H1 (cell line): ENCODE measurements around the gene AP3D1. TPM values are rescaled to one million over a fixed set of nuclear protein-coding genes. Genes with fewer than 3 reads are reported as not detected.

Experiments used
- CTCF ChIA-PET: fragments of 300-600 bp; sonication (Branson Sonifier 250); formaldehyde crosslinking; loops from one replicate; lab custom pipeline; 2021; ENCODE audit not compliant: partially characterized antibody; lab: Charles Lee
- POLR2A ChIA-PET: fragments of 300-600 bp; sonication (Branson Sonifier 250); formaldehyde crosslinking; loops from one replicate; lab custom pipeline; 2021; ENCODE audit warnings: inconsistent platforms; ENCODE audit not compliant: partially characterized antibody; lab: Charles Lee
- DNase-seq, 2 experiments: peaks; one replicate each; pipeline versions ENCODE4 v3.0.0 to v3.0.0-alpha.2; 2010 to 2022; ENCODE audit warnings: low spot score in 2 of 2, low read depth in 1 of 2, mixed read lengths in 1 of 2
- FAIRE-seq: peaks from 2 replicates; lab custom pipeline; 2011; peaks lifted over from hg19 to GRCh38; lab: Jason Lieb, UNC
- H2AFZ ChIP-seq: 2 replicates; pipeline ENCODE4 v1.8.1; 2012; ENCODE audit warnings: low read length, inconsistent platforms
- H2AK5ac ChIP-seq: 2 replicates; pipeline ENCODE4 v1.6.1; 2013; ENCODE audit warnings: low read depth, low read length
- H2BK120ac ChIP-seq: replicated peaks from 2 replicates; pipeline ENCODE3; 2013; ENCODE audit warnings: low read depth, low read length, inconsistent platforms
- H2BK12ac ChIP-seq: 2 replicates; pipeline ENCODE4 v1.6.1; 2013; ENCODE audit warnings: low read depth, low read length
- H2BK15ac ChIP-seq: 2 replicates; pipeline ENCODE4 v1.6.1; 2013; ENCODE audit warnings: low read length
- H2BK20ac ChIP-seq: 2 replicates; pipeline ENCODE4 v1.6.1; 2013; ENCODE audit warnings: low read length
- H2BK5ac ChIP-seq: 2 replicates; pipeline ENCODE4 v1.6.1; 2013; ENCODE audit warnings: low read depth, low read length
- H3K14ac ChIP-seq: 2 replicates; pipeline ENCODE4 v1.6.1; 2013; ENCODE audit warnings: inconsistent platforms; ENCODE audit not compliant: insufficient read length
- H3K18ac ChIP-seq: 2 replicates; pipeline ENCODE4 v1.6.1; 2013; ENCODE audit warnings: low read length; ENCODE audit errors: extremely low read depth
- H3K23ac ChIP-seq: 2 replicates; pipeline ENCODE4 v1.6.1; 2013; ENCODE audit warnings: inconsistent platforms; ENCODE audit not compliant: insufficient read length
- H3K23me2 ChIP-seq: 2 replicates; pipeline ENCODE4 v1.6.1; 2013; ENCODE audit warnings: low read depth, low read length
- H3K27ac ChIP-seq: 2 replicates; pipeline ENCODE4 v1.6.1; 2011; ENCODE audit warnings: low read depth, low read length, inconsistent platforms
- H3K27me3 ChIP-seq, 4 experiments: replicated peaks in 1 of 4; 1 replicate in 1 of 4; 2 replicates in 3 of 4; pipeline versions ENCODE4 v1.6.1 to v1.8.1; 2011 to 2013; ENCODE audit warnings: low read length in 3 of 4, mild to moderate bottlenecking in 3 of 4, inconsistent platforms in 2 of 4, mixed read lengths in 2 of 4, moderate library complexity in 1 of 4; ENCODE audit not compliant: control insufficient read depth in 3 of 4, insufficient read depth in 3 of 4; ENCODE audit errors: extremely low read depth in 1 of 4
- H3K36me3 ChIP-seq, 4 experiments: 2 replicates each; pipeline versions ENCODE4 v1.6.1 to v1.8.1; 2011 to 2013; ENCODE audit warnings: mild to moderate bottlenecking in 4 of 4, low read length in 3 of 4, moderate library complexity in 2 of 4, control low read depth in 1 of 4, inconsistent platforms in 1 of 4; ENCODE audit not compliant: insufficient read depth in 4 of 4, control insufficient read depth in 2 of 4
- H3K4ac ChIP-seq: replicated peaks from 2 replicates; pipeline ENCODE3; 2013; ENCODE audit warnings: low read length, low read depth, mixed read lengths, inconsistent platforms; ENCODE audit not compliant: insufficient read length
- H3K4me1 ChIP-seq, 4 experiments: replicated peaks in 1 of 4; 1 replicate in 1 of 4; 2 replicates in 3 of 4; pipeline versions ENCODE4 v1.6.1 to v1.8.1; 2011 to 2013; ENCODE audit warnings: low read length in 3 of 4, inconsistent platforms in 2 of 4, mixed read lengths in 1 of 4; ENCODE audit not compliant: insufficient read depth in 4 of 4, control insufficient read depth in 3 of 4
- H3K4me2 ChIP-seq, 2 experiments: 2 replicates each; pipeline versions ENCODE4 v1.6.1 to v1.8.1; 2011 to 2013; ENCODE audit warnings: low read depth in 2 of 2, low read length in 2 of 2, control low read depth in 1 of 2, inconsistent platforms in 1 of 2, mild to moderate bottlenecking in 1 of 2; ENCODE audit not compliant: insufficient read depth in 1 of 2
- H3K4me3 ChIP-seq, 4 experiments: fragments of 200-600, 300-600 bp in 1 of 4; sonication (generic), shearing (Covaris generic), sonication (Bioruptor Twin) in 1 of 4; 2 replicates each; pipeline versions ENCODE4 v1.5.1 to v1.8.1; 2011 to 2016; ENCODE audit warnings: low read length in 4 of 4, low read depth in 3 of 4, control low read depth in 2 of 4, inconsistent platforms in 2 of 4, mild to moderate bottlenecking in 2 of 4, mixed read lengths in 1 of 4, moderate library complexity in 1 of 4; ENCODE audit not compliant: insufficient read depth in 2 of 4; ENCODE audit errors: extremely low read depth in 1 of 4
- H3K56ac ChIP-seq: replicated peaks from 2 replicates; pipeline ENCODE3; 2013; ENCODE audit warnings: low read depth, mild to moderate bottlenecking, mixed read lengths, low read length, inconsistent platforms; ENCODE audit not compliant: insufficient read length
- H3K79me1 ChIP-seq: 2 replicates; pipeline ENCODE4 v1.6.1; 2013; ENCODE audit warnings: low read depth, low read length, control low read depth
- H3K79me2 ChIP-seq, 2 experiments: 2 replicates each; pipeline versions ENCODE4 v1.6.1 to v1.8.1; 2012 to 2013; ENCODE audit warnings: low read length in 2 of 2, mild to moderate bottlenecking in 2 of 2, inconsistent platforms in 1 of 2; ENCODE audit not compliant: insufficient read depth in 2 of 2, control insufficient read depth in 1 of 2
- H3K9ac ChIP-seq, 4 experiments: replicated peaks in 1 of 4; 1 replicate in 1 of 4; 2 replicates in 3 of 4; pipeline versions ENCODE4 v1.6.1 to v1.8.1; 2011 to 2013; ENCODE audit warnings: low read depth in 3 of 4, low read length in 3 of 4, control low read depth in 2 of 4, mild to moderate bottlenecking in 2 of 4, moderate library complexity in 2 of 4, inconsistent platforms in 1 of 4; ENCODE audit errors: extremely low read depth in 1 of 4
- H3K9me3 ChIP-seq, 2 experiments: 2 replicates each; pipeline versions ENCODE4 v1.6.1 to v1.8.1; 2012 to 2013; ENCODE audit warnings: mild to moderate bottlenecking in 2 of 2, moderate library complexity in 2 of 2, control low read depth in 1 of 2, inconsistent platforms in 1 of 2, low read depth in 1 of 2, low read length in 1 of 2, mixed read lengths in 1 of 2; ENCODE audit not compliant: insufficient read depth in 2 of 2
- H4K20me1 ChIP-seq, 2 experiments: replicated peaks in 1 of 2; 2 replicates each; pipeline versions ENCODE3 to v1.8.1; 2011 to 2013; ENCODE audit warnings: inconsistent platforms in 2 of 2, low read length in 2 of 2, mild to moderate bottlenecking in 1 of 2; ENCODE audit not compliant: insufficient read depth in 2 of 2, control insufficient read depth in 1 of 2
- H4K5ac ChIP-seq: 2 replicates; pipeline ENCODE4 v1.6.1; 2013; ENCODE audit warnings: low read length, low read depth, mixed read lengths, inconsistent platforms; ENCODE audit not compliant: insufficient read length
- H4K8ac ChIP-seq: 2 replicates; pipeline ENCODE4 v1.8.0; 2013; ENCODE audit warnings: mild to moderate bottlenecking, moderate library complexity, low read length, inconsistent platforms; ENCODE audit not compliant: insufficient read depth; ENCODE audit errors: extremely low read depth
- H4K91ac ChIP-seq: replicated peaks from 2 replicates; pipeline ENCODE3; 2013; ENCODE audit warnings: low read length, mixed read lengths, inconsistent platforms; ENCODE audit not compliant: insufficient read length
- BRCA1 ChIP-seq: IDR thresholded peaks from 2 replicates; pipeline ENCODE4 v1.6.1; 2012; ENCODE audit warnings: low read depth, low read length, improper control_type of control experiment
- CTBP2 ChIP-seq: IDR thresholded peaks from 2 replicates; pipeline ENCODE4 v1.7.0; 2011; ENCODE audit warnings: borderline replicate concordance, mild to moderate bottlenecking, moderate library complexity, mixed read lengths, low read length; ENCODE audit not compliant: insufficient read depth, insufficient read length
- GABPA ChIP-seq: IDR thresholded peaks from 2 replicates; pipeline ENCODE4 v1.6.1; 2011; ENCODE audit warnings: mild to moderate bottlenecking, low read length, moderate library complexity, borderline replicate concordance; ENCODE audit not compliant: insufficient read depth
- HDAC2 ChIP-seq, 2 experiments: fragments of 300-600 bp in 1 of 2; sonication (generic) in 1 of 2; IDR thresholded peaks; 2 replicates each; pipeline ENCODE4 v1.6.1; 2011 to 2012; ENCODE audit warnings: low read depth in 2 of 2, low read length in 2 of 2, mild to moderate bottlenecking in 2 of 2, moderate library complexity in 2 of 2, borderline replicate concordance in 1 of 2, inconsistent platforms in 1 of 2
- NRF1 ChIP-seq: IDR thresholded peaks from 2 replicates; pipeline ENCODE4 v1.6.1; 2011; ENCODE audit warnings: mild to moderate bottlenecking, low read depth, low read length, improper control_type of control experiment
- PHF8 ChIP-seq: fragments of 200-600 bp; sonication (generic); conservative IDR thresholded peaks from 2 replicates; pipeline ENCODE4 v1.7.1; 2012; ENCODE audit warnings: low read depth, mild to moderate bottlenecking, inconsistent platforms, low read length, moderate library complexity
- POLR2A ChIP-seq, 2 experiments: IDR thresholded peaks; 1 replicate in 1 of 2; 2 replicates in 1 of 2; pipeline ENCODE4 v1.6.1; 2011; ENCODE audit warnings: low read depth in 2 of 2, low read length in 2 of 2, mild to moderate bottlenecking in 2 of 2; ENCODE audit errors: control extremely low read depth in 1 of 2
- POLR2AphosphoS5 ChIP-seq: IDR thresholded peaks from 2 replicates; pipeline ENCODE4 v1.6.1; 2011; ENCODE audit warnings: low read depth, low read length
- POU5F1 ChIP-seq: IDR thresholded peaks from 2 replicates; pipeline ENCODE4 v1.6.1; 2011; ENCODE audit warnings: low read depth, mild to moderate bottlenecking, low read length, moderate library complexity
- RBBP5 ChIP-seq: IDR thresholded peaks from 2 replicates; pipeline ENCODE4 v1.7.1; 2012; ENCODE audit warnings: low read depth, mild to moderate bottlenecking, inconsistent platforms, low read length, moderate library complexity, borderline replicate concordance
- SIN3A ChIP-seq, 2 experiments: IDR thresholded peaks in 1 of 2; conservative IDR thresholded peaks in 1 of 2; 2 replicates each; pipeline ENCODE4 v1.6.1; 2011 to 2012; ENCODE audit warnings: low read length in 2 of 2, improper control_type of control experiment in 1 of 2, low read depth in 1 of 2, mild to moderate bottlenecking in 1 of 2
- WGBS, 2 experiments: shearing (Covaris generic) in 1 of 2; methylation state at CpG; one replicate each; pipeline versions ENCODE4 v1.1.6 to v1.1.7; 2013 to 2015; ENCODE audit warnings: low lambda C conversion rate in 2 of 2, mixed read lengths in 2 of 2, inconsistent platforms in 1 of 2, low coverage in 1 of 2, missing lambda C conversion rate in 1 of 2; ENCODE audit not compliant: insufficient replicate concordance in 2 of 2, insufficient coverage in 1 of 2, insufficient read length in 1 of 2; ENCODE audit errors: extremely low coverage in 1 of 2, missing lambda C conversion rate in 1 of 2; 5-methylcytosine and 5-hydroxymethylcytosine counted together
- polyA plus RNA-seq, 7 experiments: library from polyadenylated mRNA; depleted of rRNA in 3 of 7; stranded (reverse) in 5 of 7; unstranded in 2 of 7; fragments of >200 nt in 5 of 7; fragments of 200-250 nt in 2 of 7; gene quantifications; 1 replicate in 5 of 7; 2 replicates in 1 of 7; 4 replicates in 1 of 7; pipeline versions ENCODE4 v1.2.1 to v1.2.3, GENCODE V29; 2011 to 2013; ENCODE audit warnings: missing spikeins in 2 of 7, mixed read lengths in 2 of 7
- total RNA-seq: library from RNA; stranded (reverse); fragmentation: NEBNext Ultra II Directional; extraction: Animal tissue kit (Norgen Biotek cat#: 25700); gene quantifications from 2 replicates; pipeline ENCODE4 v1.2.1, GENCODE V29; 2021

The AP3D1 gene
- total and polyA plus RNA-seq, 2 of the 8 experiments (the other 6 are each of a cell fraction or from before 2014, with no cell fraction given): 161 to 174 TPM

DNA sequence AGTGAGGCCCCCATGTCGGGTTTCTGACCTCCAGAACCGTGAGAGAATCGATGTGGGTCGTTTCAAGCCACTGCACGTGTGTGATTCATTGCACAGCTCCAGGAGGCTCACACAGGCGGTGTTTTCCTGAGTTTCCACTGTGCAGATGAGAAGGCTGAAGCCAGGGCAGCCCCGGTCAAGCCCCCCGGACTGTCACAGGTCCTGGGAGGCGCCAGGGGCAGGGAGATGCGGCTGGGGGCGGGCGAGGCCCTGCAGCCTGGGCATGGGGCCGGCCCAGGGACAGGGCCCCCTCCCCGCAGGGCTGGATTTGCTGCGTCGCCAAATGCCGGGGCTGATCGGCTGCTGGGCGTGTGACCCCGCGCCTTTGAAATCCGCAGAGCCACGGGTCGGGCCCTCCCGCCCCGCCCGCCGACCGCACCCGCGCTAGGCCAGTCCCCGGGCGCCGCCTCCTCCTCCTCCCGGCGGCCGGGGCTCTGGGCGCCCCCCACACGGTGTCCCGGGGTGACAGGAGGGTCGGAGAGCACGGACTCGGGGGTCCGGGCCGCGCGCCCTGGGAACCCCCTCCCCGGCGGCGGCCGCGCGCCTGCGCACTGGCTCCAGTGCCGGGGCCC lies 90.4 kb downstream of the AP3D1 start:
- H4K91ac ChIP-seq: peak overlapping the region; percentile 85
- CTCF ChIA-PET: interaction anchor here (0.7 to 1.8 kb wide), 5 partner anchors 10 to 178 kb away, joined by 3 to 5 read pairs (median 4); partner anchors contain the start of gene MKNK2
- 3% methylated on average over 28 of the region's 55 CpGs; no CpG with 5 or more reads in 1 of the 2 experiments for WGBS, 2 experiments
- no peaks in the 10 kb centered on the region for H3K36me3 ChIP-seq
- H2BK120ac ChIP-seq: no peak overlapping the region
- peak overlapping the region; percentile 88; the same call in 1 of the 2 replicates for H2BK15ac ChIP-seq
- H3K27me3 ChIP-seq: no peaks in the 10 kb centered on the region
- peak overlapping the region; percentile 76 to 84 for H3K4me2 ChIP-seq
- H3K9ac ChIP-seq: peak overlapping the region in 3 of 4 experiments; percentile 45 to 76 (median 51); a peak in 6 of 7 replicates
- no peaks in the 10 kb centered on the region for H3K79me2 ChIP-seq
- peak overlapping the region; percentile 82; the same call in 1 of the 2 replicates for H4K8ac ChIP-seq
- H4K20me1 ChIP-seq: no peaks in the 10 kb centered on the region
- H3K9me3 ChIP-seq: no peaks in the 10 kb centered on the region
- DNase-seq (no peak), FAIRE-seq (no peak)
- no peak overlapping the region for H3K23ac ChIP-seq
- H3K4ac ChIP-seq: peak overlapping the region; percentile 78
- peak overlapping the region; percentile 86 for H3K56ac ChIP-seq
- no peak overlapping the region for H2AFZ ChIP-seq
- peaks cover 5% of the 10 kb centered on the region; the same call in 1 of the 2 replicates for H3K23me2 ChIP-seq
- no peak overlapping the region for H2BK12ac ChIP-seq
- H2AK5ac ChIP-seq: no peak overlapping the region; the same call in 1 of the 2 replicates
- H2BK20ac ChIP-seq: no peak overlapping the region
- peak overlapping the region; percentile 81 for H2BK5ac ChIP-seq
- peak overlapping the region; percentile 41 to 68 (median 51) for H3K4me3 ChIP-seq
- peak overlapping the region; percentile 78 for H3K27ac ChIP-seq
- peak overlapping the region; percentile 57 for H4K5ac ChIP-seq
- POLR2A ChIA-PET: interaction anchor here (0.6 to 22.2 kb wide), 7 partner anchors 8 to 550 kb away, joined by 3 to 524 read pairs (median 8); partner anchors contain the start of genes BTBD2 and MKNK2
- no peak overlapping the region for H3K14ac ChIP-seq
- H3K4me1 ChIP-seq: peaks cover 4 to 32% (median 22%) of the 10 kb centered on the region in 4 experiments
- H3K79me1 ChIP-seq: no peaks in the 10 kb centered on the region
- H3K18ac ChIP-seq: peak overlapping the region; percentile 51; the same call in 1 of the 2 replicates
- TF ChIP-seq SIN3A (conservative IDR thresholded peaks at IDR 0.05 in 1 of 2, IDR thresholded peaks at IDR 0.05 in 1 of 2; ENCODE audit: low read depth in 1 of 2, low read length in 2 of 2) (no peak), GABPA (0 out of 2 replicates have a peak, but pooled peaks have one; percentile 42), CTBP2 (no peak), POLR2AphosphoS5 (peak; percentile 5; the same call in 1 of the 2 replicates), POU5F1 (no peak), POLR2A (IDR thresholded peaks at IDR 0.05; ENCODE audit: control extremely low read depth in 1 of 2, low read depth in 2 of 2, low read length in 2 of 2) (no peak; a peak in 1 of 3 replicates), NRF1 (peak; percentile 84), HDAC2 (IDR thresholded peaks at IDR 0.05; ENCODE audit: borderline replicate concordance in 1 of 2, low read depth in 2 of 2, low read length in 2 of 2) (no peak; a peak in 1 of 4 replicates), PHF8 (peak; percentile 73), BRCA1 (no peak), RBBP5 (0 out of 2 replicates have a peak, but pooled peaks have one; percentile 60)
